Measurements from ENCODE around the gene MBIP.

Gene MBIP

GRCh38 chr14:36313206-36313605 is 7.2 kb downstream of the MBIP start:
- no peak for DNase-seq (ENCODE audit: low read depth)

GRCh38 chr14:36306836-36307235 is 13.6 kb downstream of the MBIP start:
- no peak for DNase-seq (ENCODE audit: low read depth)

- DNase-seq (ENCODE audit: low read depth): no peak
Observed at GRCh38 chr14:36304895-36305294, 15.5 kb downstream of the MBIP start.

GRCh38 chr14:36303960-36304359 is 16.5 kb downstream of the MBIP start:
- DNase-seq (ENCODE audit: low read depth): no peak

GRCh38 chr14:36302823-36303222 is 17.6 kb downstream of the MBIP start:
- DNase-seq (ENCODE audit: low read depth): no peak

GRCh38 chr14:36301159-36301558 is 19.3 kb downstream of the MBIP start:
- DNase-seq (ENCODE audit: low read depth): no peak

GRCh38 chr14:36300337-36300736 is 20.1 kb downstream of the MBIP start:
- no peak for DNase-seq (ENCODE audit: low read depth)

- no peak for DNase-seq (ENCODE audit: low read depth)
Observed at GRCh38 chr14:36295642-36296627, 24.5 kb downstream of the MBIP start.

- no peak for DNase-seq (ENCODE audit: low read depth)
Observed at GRCh38 chr14:36294543-36294942, 25.9 kb downstream of the MBIP start.

- no peak for DNase-seq (ENCODE audit: low read depth)
Observed at GRCh38 chr14:36293824-36294223, 26.6 kb downstream of the MBIP start.

GRCh38 chr14:36289954-36290353 is 30.5 kb downstream of the MBIP start:
- DNase-seq (ENCODE audit: low read depth): no peak

GRCh38 chr14:36288496-36288895 is 31.9 kb downstream of the MBIP start:
- DNase-seq (ENCODE audit: low read depth): no peak

- no peak for DNase-seq (ENCODE audit: low read depth)
Observed at GRCh38 chr14:36284971-36285595, 35.4 kb downstream of the MBIP start.

GRCh38 chr14:36281309-36281708 is 39.1 kb downstream of the MBIP start:
- DNase-seq (ENCODE audit: low read depth): no peak

- DNase-seq (ENCODE audit: low read depth): no peak
Observed at GRCh38 chr14:36279306-36280190, 40.9 kb downstream of the MBIP start.

GRCh38 chr14:36275741-36276140 is 44.7 kb downstream of the MBIP start:
- DNase-seq (ENCODE audit: low read depth): no peak

- no peak for DNase-seq (ENCODE audit: low read depth)
Observed at GRCh38 chr14:36271939-36272907, 48.2 kb downstream of the MBIP start.

- no peak for DNase-seq (ENCODE audit: low read depth)
Observed at GRCh38 chr14:36271222-36271621, 49.2 kb downstream of the MBIP start.

GRCh38 chr14:36270191-36270590 is 50.2 kb downstream of the MBIP start:
- DNase-seq (ENCODE audit: low read depth): no peak

- DNase-seq (ENCODE audit: low read depth): no peak
Observed at GRCh38 chr14:36268121-36268520, 52.3 kb downstream of the MBIP start.

GRCh38 chr14:36264595-36264994 is 55.8 kb downstream of the MBIP start:
- no peak for DNase-seq (ENCODE audit: low read depth)
